Neural cell (in vitro differentiated cells): ENCODE results near the gene OR9Q2.

Source experiments
- CTCF ChIP-seq: fragments of 450-650 bp; IDR thresholded peaks from 2 replicates; pipeline ENCODE4 v1.5.1; 2014; ENCODE audit warnings: antibody characterized with exemption, mild to moderate bottlenecking, moderate library complexity; ENCODE audit not compliant: poor library complexity, severe bottlenecking
- EZH2 ChIP-seq: fragments of 200-600, 300-800 bp; shearing (Covaris generic), sonication (generic); IDR thresholded peaks from 2 replicates; pipeline ENCODE4 v1.6.1; 2014; ENCODE audit warnings: antibody characterized with exemption, low read length, borderline replicate concordance, mild to moderate bottlenecking; ENCODE audit not compliant: insufficient read depth, poor library complexity, severe bottlenecking
- POLR2AphosphoS5 ChIP-seq: IDR thresholded peaks from 2 replicates; pipeline ENCODE4 v1.6.1; 2012
- TAF1 ChIP-seq: IDR thresholded peaks from 2 replicates; pipeline ENCODE4 v1.6.1; 2012; ENCODE audit warnings: low read depth

GRCh38 chr11:58152781-58153180 lies 36.1 kb upstream of the OR9Q2 start:
- no peak for TF ChIP-seq CTCF
- TF ChIP-seq EZH2: no peak
- no peak for TF ChIP-seq POLR2AphosphoS5
- TF ChIP-seq TAF1: no peak
